Measurements from ENCODE around the gene TRIM7. TPM values are rescaled to one million over a fixed set of nuclear protein-coding genes. Genes with fewer than 3 reads are reported as not detected.
A peak's percentile ranks its signal among the peaks of the same experiment; 100 is the strongest.

The TRIM7 gene
- total and polyA plus RNA-seq, 9 of the 15 experiments (the other 6 are each of a cell fraction or from before 2014, with no cell fraction given), result 2.6 to 14.9 (median 8.9) TPM

GRCh38 chr5:181159286-181160151, 45.5 kb downstream of the TRIM7 start (continued):
- TF ChIP-seq MCM7 (IDR thresholded peaks at IDR 0.05) (no peak), POLR2AphosphoS5 (IDR thresholded peaks at IDR 0.05; ENCODE audit: control insufficient read depth, insufficient read depth, low read depth, low read length) (no peak), MAFF (IDR thresholded peaks at IDR 0.05; ENCODE audit: low read length) (no peak), ZNF57 (CRISPR knock-in tag; IDR thresholded peaks at IDR 0.05) (no peak), NFIC (IDR thresholded peaks at IDR 0.05) (no peak; the same call in 1 of the 2 replicates), USF2 (CRISPR knock-in tag; IDR thresholded peaks at IDR 0.05) (no peak), PRMT5 (CRISPR knock-in tag; IDR thresholded peaks at IDR 0.05) (no peak), NFRKB (IDR thresholded peaks at IDR 0.05; ENCODE audit: low read depth) (no peak), HDAC6 (IDR thresholded peaks at IDR 0.05; ENCODE audit: low read depth, low read length) (no peak), TRIM24 (IDR thresholded peaks at IDR 0.05) (no peak), ZEB2 (IDR thresholded peaks at IDR 0.05) (peak; percentile 28; the same call in 1 of the 2 replicates), ZNF695 (CRISPR knock-in tag; IDR thresholded peaks at IDR 0.05) (no peak), E2F4 (CRISPR knock-in tag; IDR thresholded peaks at IDR 0.05; ENCODE audit: low read depth) (0 out of 2 replicates have a peak, but pooled peaks have one; percentile 8), SP2 (IDR thresholded peaks at IDR 0.05; ENCODE audit: extremely low read depth, low read depth, low read length, poor library complexity, severe bottlenecking) (no peak), ZNF263 (CRISPR knock-in tag; IDR thresholded peaks at IDR 0.05; ENCODE audit: borderline replicate concordance) (peak; percentile 36; the same call in 1 of the 2 replicates), FOXM1 (IDR thresholded peaks at IDR 0.05; ENCODE audit: low read depth) (no peak), FOXM1 (CRISPR knock-in tag; IDR thresholded peaks at IDR 0.05; ENCODE audit: low read depth) (no peak), SREBF2 (CRISPR knock-in tag; IDR thresholded peaks at IDR 0.05) (no peak), PTBP1 (IDR thresholded peaks at IDR 0.05; ENCODE audit: low read depth, low read length) (no peak)
- TF ChIP-seq, protein P1, sequence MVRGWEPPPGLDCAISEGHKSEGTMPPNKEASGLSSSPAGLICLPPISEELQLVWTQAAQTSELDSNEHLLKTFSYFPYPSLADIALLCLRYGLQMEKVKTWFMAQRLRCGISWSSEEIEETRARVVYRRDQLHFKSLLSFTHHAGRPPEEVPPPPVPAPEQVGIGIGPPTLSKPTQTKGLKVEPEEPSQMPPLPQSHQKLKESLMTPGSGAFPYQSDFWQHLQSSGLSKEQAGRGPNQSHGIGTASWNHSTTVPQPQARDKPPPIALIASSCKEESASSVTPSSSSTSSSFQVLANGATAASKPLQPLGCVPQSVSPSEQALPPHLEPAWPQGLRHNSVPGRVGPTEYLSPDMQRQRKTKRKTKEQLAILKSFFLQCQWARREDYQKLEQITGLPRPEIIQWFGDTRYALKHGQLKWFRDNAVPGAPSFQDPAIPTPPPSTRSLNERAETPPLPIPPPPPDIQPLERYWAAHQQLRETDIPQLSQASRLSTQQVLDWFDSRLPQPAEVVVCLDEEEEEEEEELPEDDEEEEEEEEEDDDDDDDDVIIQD (CRISPR knock-in tag; IDR thresholded peaks at IDR 0.05), result no peak
- TF ChIP-seq, protein P2, sequence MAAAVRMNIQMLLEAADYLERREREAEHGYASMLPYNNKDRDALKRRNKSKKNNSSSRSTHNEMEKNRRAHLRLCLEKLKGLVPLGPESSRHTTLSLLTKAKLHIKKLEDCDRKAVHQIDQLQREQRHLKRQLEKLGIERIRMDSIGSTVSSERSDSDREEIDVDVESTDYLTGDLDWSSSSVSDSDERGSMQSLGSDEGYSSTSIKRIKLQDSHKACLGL (CRISPR knock-in tag; IDR thresholded peaks at IDR 0.05; ENCODE audit: borderline replicate concordance, poor library complexity, severe bottlenecking), result no peak
- TF ChIP-seq, protein P3, sequence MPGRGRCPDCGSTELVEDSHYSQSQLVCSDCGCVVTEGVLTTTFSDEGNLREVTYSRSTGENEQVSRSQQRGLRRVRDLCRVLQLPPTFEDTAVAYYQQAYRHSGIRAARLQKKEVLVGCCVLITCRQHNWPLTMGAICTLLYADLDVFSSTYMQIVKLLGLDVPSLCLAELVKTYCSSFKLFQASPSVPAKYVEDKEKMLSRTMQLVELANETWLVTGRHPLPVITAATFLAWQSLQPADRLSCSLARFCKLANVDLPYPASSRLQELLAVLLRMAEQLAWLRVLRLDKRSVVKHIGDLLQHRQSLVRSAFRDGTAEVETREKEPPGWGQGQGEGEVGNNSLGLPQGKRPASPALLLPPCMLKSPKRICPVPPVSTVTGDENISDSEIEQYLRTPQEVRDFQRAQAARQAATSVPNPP (IDR thresholded peaks at IDR 0.05; ENCODE audit: borderline replicate concordance, insufficient read depth, insufficient read length), result no peak
